SK-N-SH treated with all-trans-retinoic acid at 6 μM for 48 hours (cell line): ENCODE measurements around the gene MCCC2.

Experiments
- ATAC-seq: fragments of 200-7000 bp; cut with Tn5 transposase; 3 replicates; pipeline ENCODE4 v1.9.1; 2020; ENCODE audit warnings: mild to moderate bottlenecking, moderate library complexity
- ARNTL ChIP-seq: fragments of 450-650 bp; formaldehyde crosslinking; IDR thresholded peaks from 2 replicates; pipeline ENCODE4 v1.5.0; 2020; ENCODE audit warnings: low read depth, mild to moderate bottlenecking, moderate library complexity, borderline replicate concordance
- BACH2 ChIP-seq: fragments of 250-450 bp; sonication (Bioruptor Pico); IDR thresholded peaks from 2 replicates; pipeline ENCODE4 v1.9.0; 2021; ENCODE audit warnings: mild to moderate bottlenecking, borderline replicate concordance
- CREB5 ChIP-seq: fragments of 250-450 bp; sonication (Bioruptor Pico); IDR thresholded peaks from 2 replicates; pipeline ENCODE4 v1.5.1; 2020; ENCODE audit warnings: low read depth, mild to moderate bottlenecking, moderate library complexity
- CSDC2 ChIP-seq: fragments of 250-450 bp; sonication (Bioruptor Pico); IDR thresholded peaks from 2 replicates; pipeline ENCODE4 v1.5.0; 2020; ENCODE audit warnings: mild to moderate bottlenecking, moderate library complexity
- CSRNP3 ChIP-seq: fragments of 250-450 bp; sonication (Bioruptor Pico); IDR thresholded peaks from 2 replicates; pipeline ENCODE4 v1.5.1; 2021; ENCODE audit warnings: mild to moderate bottlenecking, moderate library complexity
- ESRRG ChIP-seq: fragments of 250-450 bp; sonication (Bioruptor Pico); IDR thresholded peaks from 2 replicates; pipeline ENCODE4 v1.6.1; 2021; ENCODE audit warnings: mild to moderate bottlenecking
- GLIS3 ChIP-seq: fragments of 250-450 bp; sonication (Bioruptor Pico); IDR thresholded peaks from 2 replicates; pipeline ENCODE4 v1.5.0; 2020; ENCODE audit warnings: mild to moderate bottlenecking, moderate library complexity
- ISL1 ChIP-seq: fragments of 250-450 bp; sonication (Bioruptor Pico); IDR thresholded peaks from 2 replicates; pipeline ENCODE4 v2.1.2; 2022; ENCODE audit warnings: mild to moderate bottlenecking, moderate library complexity
- OSR1 ChIP-seq: fragments of 250-450 bp; sonication (Bioruptor Pico); IDR thresholded peaks from 2 replicates; pipeline ENCODE4 v1.8.0; 2022; ENCODE audit warnings: moderate library complexity, mild to moderate bottlenecking, inconsistent platforms
- PATZ1 ChIP-seq: fragments of 250-450 bp; sonication (Bioruptor Pico); IDR thresholded peaks from 2 replicates; pipeline ENCODE4 v1.8.0; 2020; ENCODE audit warnings: mild to moderate bottlenecking, moderate library complexity, borderline replicate concordance
- POU6F1 ChIP-seq: fragments of 250-450 bp; sonication (Bioruptor Pico); IDR thresholded peaks from 2 replicates; pipeline ENCODE4 v1.8.0; 2021; ENCODE audit warnings: low read depth, mild to moderate bottlenecking, moderate library complexity, borderline replicate concordance
- PPARA ChIP-seq: fragments of 250-450 bp; sonication (Bioruptor Pico); IDR thresholded peaks from 2 replicates; pipeline ENCODE4 v1.5.0; 2020; ENCODE audit warnings: mild to moderate bottlenecking, borderline replicate concordance
- SNAI2 ChIP-seq: fragments of 250-450 bp; sonication (Bioruptor Pico); IDR thresholded peaks from 2 replicates; pipeline ENCODE4 v1.5.0; 2020; ENCODE audit warnings: mild to moderate bottlenecking, moderate library complexity
- TCF4 ChIP-seq: fragments of 250-450 bp; sonication (Bioruptor Pico); IDR thresholded peaks from 2 replicates; pipeline ENCODE4 v1.8.0; 2021; ENCODE audit warnings: mild to moderate bottlenecking, moderate library complexity, borderline replicate concordance
- TOX ChIP-seq: fragments of 250-450 bp; sonication (Bioruptor Pico); IDR thresholded peaks from 2 replicates; pipeline ENCODE4 v1.8.0; 2021; ENCODE audit warnings: mild to moderate bottlenecking, moderate library complexity, borderline replicate concordance
- TSHZ2 ChIP-seq: fragments of 250-450 bp; sonication (Bioruptor Pico); IDR thresholded peaks from 2 replicates; pipeline ENCODE4 v1.5.0; 2020; ENCODE audit warnings: mild to moderate bottlenecking, moderate library complexity
- ZC3H10 ChIP-seq: fragments of 250-450 bp; sonication (Bioruptor Pico); IDR thresholded peaks from 2 replicates; pipeline ENCODE4 v1.5.1; 2021; ENCODE audit warnings: mild to moderate bottlenecking, moderate library complexity
- ZFP3 ChIP-seq: fragments of 250-450 bp; sonication (Bioruptor Pico); IDR thresholded peaks from 2 replicates; pipeline ENCODE4 v1.5.0; 2020; ENCODE audit warnings: mild to moderate bottlenecking, moderate library complexity
- ZFP30 ChIP-seq: fragments of 450-650 bp; formaldehyde crosslinking; IDR thresholded peaks from 2 replicates; pipeline ENCODE4 v1.5.0; 2022; ENCODE audit warnings: mild to moderate bottlenecking, moderate library complexity
- ZNF565 ChIP-seq: fragments of 450-650 bp; formaldehyde crosslinking; conservative IDR thresholded peaks from 2 replicates; pipeline ENCODE4 v1.5.0; 2020; ENCODE audit warnings: low read depth, mild to moderate bottlenecking, moderate library complexity
- ZNF70 ChIP-seq: fragments of 450-650 bp; formaldehyde crosslinking; IDR thresholded peaks from 2 replicates; pipeline ENCODE4 v1.5.0; 2020; ENCODE audit warnings: mild to moderate bottlenecking, moderate library complexity
- ZNF8 ChIP-seq: fragments of 450-650 bp; formaldehyde crosslinking; IDR thresholded peaks from 2 replicates; pipeline ENCODE4 v1.5.0; 2020; ENCODE audit warnings: mild to moderate bottlenecking, moderate library complexity

MCCC2 gene

GRCh38 chr5:71677977-71678376, 90.8 kb downstream of the MCCC2 start:
- TF ChIP-seq SNAI2 (CRISPR knock-in tag) (no peak), ESRRG (CRISPR knock-in tag) (no peak)
- ATAC-seq = no peak

- ATAC-seq = no peak
- TF ChIP-seq ZNF8 (CRISPR knock-in tag) = no peak
- no peak for TF ChIP-seq ZNF565 (CRISPR knock-in tag)
- TF ChIP-seq CSDC2 (CRISPR knock-in tag) = no peak
- no peak for TF ChIP-seq POU6F1 (CRISPR knock-in tag)
- TF ChIP-seq PATZ1 (CRISPR knock-in tag) = no peak
- no peak for TF ChIP-seq ARNTL (CRISPR knock-in tag)
These were observed 92.6 kb downstream of the MCCC2 start for GRCh38 chr5:71679714-71680113.

GRCh38 chr5:71680510-71680909, 93.4 kb downstream of the MCCC2 start:
- TF ChIP-seq PPARA (CRISPR knock-in tag) (no peak), SNAI2 (CRISPR knock-in tag) (no peak), ARNTL (CRISPR knock-in tag) (no peak), GLIS3 (CRISPR knock-in tag) (no peak), BACH2 (CRISPR knock-in tag) (no peak), ZNF8 (CRISPR knock-in tag) (no peak)
- ATAC-seq = no peak

GRCh38 chr5:71681296-71681695, 94.2 kb downstream of the MCCC2 start:
- no peak for ATAC-seq
- TF ChIP-seq ZNF565 (CRISPR knock-in tag) (no peak), CSRNP3 (CRISPR knock-in tag) (no peak), OSR1 (CRISPR knock-in tag) (no peak), PATZ1 (CRISPR knock-in tag) (no peak), ARNTL (CRISPR knock-in tag) (no peak), ZC3H10 (CRISPR knock-in tag) (no peak), POU6F1 (CRISPR knock-in tag) (no peak), ZNF70 (CRISPR knock-in tag) (no peak), TOX (no peak), ZFP3 (CRISPR knock-in tag) (no peak), PPARA (CRISPR knock-in tag) (no peak), ZFP30 (CRISPR knock-in tag) (no peak), CSDC2 (CRISPR knock-in tag) (no peak), CREB5 (CRISPR knock-in tag) (no peak), TSHZ2 (no peak), TCF4 (no peak), ISL1 (no peak), BACH2 (CRISPR knock-in tag) (no peak), GLIS3 (CRISPR knock-in tag) (no peak), ZNF8 (CRISPR knock-in tag) (no peak)
